SH-SY5Y (cell line): Measurements from ENCODE around the gene TECR.

Experiments used
- GATA2 ChIP-seq: IDR thresholded peaks from 2 replicates; pipeline ENCODE4 v1.6.1; 2011; ENCODE audit warnings: mild to moderate bottlenecking, low read depth, low read length
- GATA3 ChIP-seq: IDR thresholded peaks from 2 replicates; pipeline ENCODE4 v1.6.1; 2011; ENCODE audit warnings: low read depth, mild to moderate bottlenecking, low read length, moderate library complexity

- TF ChIP-seq GATA2 (no peak), GATA3 (no peak)
Measured at GRCh38 chr19:14575428-14575980, 46.1 kb downstream of the TECR start.
